ENCODE results near the gene SLC26A6. TPM values are rescaled to one million over a fixed set of nuclear protein-coding genes. Genes with fewer than 3 reads are reported as not detected.

Gene SLC26A6
- total and polyA plus RNA-seq, 2 of the 13 experiments (the other 11 are each of a cell fraction or from before 2014, with no cell fraction given): 40.7 to 184 TPM

DNA sequence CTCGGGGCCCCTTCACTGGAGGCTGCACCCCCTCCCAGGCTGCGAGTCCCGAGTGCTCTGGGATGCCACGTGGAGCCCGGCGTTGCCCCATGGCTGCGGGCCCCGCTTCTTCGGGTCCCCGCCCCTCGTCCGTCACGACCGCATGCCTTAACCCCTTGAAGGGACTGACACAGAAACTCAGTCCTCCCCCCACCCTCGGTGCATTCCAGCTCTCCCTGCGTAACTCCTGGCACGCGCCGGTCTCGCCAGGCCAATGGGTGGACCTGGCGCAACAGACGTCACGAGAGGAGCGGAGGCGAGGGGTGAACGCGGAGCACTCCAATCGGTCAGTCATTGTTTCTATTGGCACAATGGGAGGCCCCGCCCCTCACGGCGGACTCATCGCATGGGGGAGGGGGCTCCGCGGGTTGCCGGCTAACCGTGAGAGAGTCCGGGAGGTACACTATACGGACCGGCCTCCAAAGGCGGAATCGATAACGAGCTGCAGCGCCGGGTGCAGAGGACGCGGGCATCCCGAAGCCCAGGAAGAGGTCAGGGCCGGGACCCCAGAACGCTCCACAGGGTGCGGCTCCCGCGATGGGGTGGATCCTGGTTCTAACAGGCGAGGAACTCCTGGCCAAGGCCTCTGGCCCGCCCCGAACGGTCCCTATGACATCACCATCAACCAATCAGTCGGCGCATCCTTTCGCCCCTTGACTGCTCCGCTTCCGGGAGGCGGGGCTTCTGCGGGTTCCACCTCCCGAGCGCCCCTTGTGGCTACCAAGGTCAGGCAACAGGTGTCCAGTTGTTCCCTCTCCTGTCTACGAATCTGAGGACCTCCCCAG, 28.4 kb upstream of the SLC26A6 start (continued):
- TF ChIP-seq PAX8 (CRISPR knock-in tag; IDR thresholded peaks at IDR 0.05; ENCODE audit: borderline replicate concordance): no peak
- TF ChIP-seq, protein P1, sequence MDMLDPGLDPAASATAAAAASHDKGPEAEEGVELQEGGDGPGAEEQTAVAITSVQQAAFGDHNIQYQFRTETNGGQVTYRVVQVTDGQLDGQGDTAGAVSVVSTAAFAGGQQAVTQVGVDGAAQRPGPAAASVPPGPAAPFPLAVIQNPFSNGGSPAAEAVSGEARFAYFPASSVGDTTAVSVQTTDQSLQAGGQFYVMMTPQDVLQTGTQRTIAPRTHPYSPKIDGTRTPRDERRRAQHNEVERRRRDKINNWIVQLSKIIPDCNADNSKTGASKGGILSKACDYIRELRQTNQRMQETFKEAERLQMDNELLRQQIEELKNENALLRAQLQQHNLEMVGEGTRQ (IDR thresholded peaks at IDR 0.05; ENCODE audit: low read depth, low read length): no peak
- TF ChIP-seq, protein P1 (CRISPR knock-in tag; IDR thresholded peaks at IDR 0.05; ENCODE audit: borderline replicate concordance): peak; percentile 63
- peak; percentile 86; the same call in 1 of the 2 replicates for TF ChIP-seq ZNF441 (CRISPR knock-in tag; IDR thresholded peaks at IDR 0.05; ENCODE audit: borderline replicate concordance)
- TF ChIP-seq RAD21 (CRISPR knock-in tag; IDR thresholded peaks at IDR 0.05): peak; percentile 32; the same call in 1 of the 2 replicates
- TF ChIP-seq KMT2B (CRISPR knock-in tag; IDR thresholded peaks at IDR 0.05): no peak; the same call in 1 of the 2 replicates
- peak; percentile 71 for TF ChIP-seq THAP11 (CRISPR knock-in tag; IDR thresholded peaks at IDR 0.05)
- TF ChIP-seq PAF1 (CRISPR knock-in tag; IDR thresholded peaks at IDR 0.05): no peak
- no peak for TF ChIP-seq ZNF530 (CRISPR knock-in tag; IDR thresholded peaks at IDR 0.05; ENCODE audit: low read depth)
- TF ChIP-seq ZFP1 (CRISPR knock-in tag; IDR thresholded peaks at IDR 0.05): no peak; the same call in 1 of the 2 replicates
- TF ChIP-seq SRF (IDR thresholded peaks at IDR 0.05; ENCODE audit: low read depth, low read length): no peak
- TF ChIP-seq, protein P2, sequence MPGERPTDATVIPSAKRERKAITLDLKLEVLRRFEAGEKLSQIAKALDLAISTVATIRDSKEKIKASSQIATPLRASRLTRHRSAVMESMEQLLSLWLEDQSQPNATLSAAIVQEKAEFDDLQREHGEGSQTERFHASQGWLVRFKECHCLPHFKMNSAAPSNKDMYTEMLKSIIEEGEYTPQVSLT (CRISPR knock-in tag; IDR thresholded peaks at IDR 0.05; ENCODE audit: borderline replicate concordance, low read depth): no peak
- TF ChIP-seq ZFP90 (CRISPR knock-in tag; IDR thresholded peaks at IDR 0.05; ENCODE audit: borderline replicate concordance): peak; percentile 94
- TF ChIP-seq ZNF7 (CRISPR knock-in tag; IDR thresholded peaks at IDR 0.05): no peak
- TF ChIP-seq ZNF883 (CRISPR knock-in tag; IDR thresholded peaks at IDR 0.05; ENCODE audit: not compliant biosample characterization): peak; percentile 84
- TF ChIP-seq, protein P3, sequence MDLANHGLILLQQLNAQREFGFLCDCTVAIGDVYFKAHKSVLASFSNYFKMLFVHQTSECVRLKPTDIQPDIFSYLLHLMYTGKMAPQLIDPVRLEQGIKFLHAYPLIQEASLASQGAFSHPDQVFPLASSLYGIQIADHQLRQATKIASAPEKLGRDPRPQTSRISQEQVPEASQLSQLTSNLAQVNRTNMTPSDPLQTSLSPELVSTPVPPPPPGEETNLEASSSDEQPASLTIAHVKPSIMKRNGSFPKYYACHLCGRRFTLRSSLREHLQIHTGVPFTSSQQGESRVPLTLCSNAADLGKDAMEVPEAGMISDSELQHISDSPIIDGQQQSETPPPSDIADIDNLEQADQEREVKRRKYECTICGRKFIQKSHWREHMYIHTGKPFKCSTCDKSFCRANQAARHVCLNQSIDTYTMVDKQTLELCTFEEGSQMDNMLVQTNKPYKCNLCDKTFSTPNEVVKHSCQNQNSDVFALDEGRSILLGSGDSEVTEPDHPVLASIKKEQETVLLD (CRISPR knock-in tag; IDR thresholded peaks at IDR 0.05; ENCODE audit: low read depth): peak; percentile 83
- TF ChIP-seq CENPX (CRISPR knock-in tag; IDR thresholded peaks at IDR 0.05): no peak
- peak; percentile 35; the same call in 1 of the 2 replicates for TF ChIP-seq ZNF331 (CRISPR knock-in tag; IDR thresholded peaks at IDR 0.05)
- TF ChIP-seq GTF3A (CRISPR knock-in tag; conservative IDR thresholded peaks at IDR 0.05): no peak
- TF ChIP-seq DPF2 (CRISPR knock-in tag; IDR thresholded peaks at IDR 0.05; ENCODE audit: borderline replicate concordance, low read depth): no peak
- TF ChIP-seq NONO (IDR thresholded peaks at IDR 0.05): no peak
- TF ChIP-seq NONO (CRISPR knock-in tag; conservative IDR thresholded peaks at IDR 0.05): peak; percentile 91
- TF ChIP-seq HDAC1 (CRISPR knock-in tag; IDR thresholded peaks at IDR 0.05): peak; percentile 80
- no peak for TF ChIP-seq SMAD9 (CRISPR knock-in tag; IDR thresholded peaks at IDR 0.05)
- TF ChIP-seq MEF2D (CRISPR knock-in tag; IDR thresholded peaks at IDR 0.05): peak; percentile 89
- TF ChIP-seq ATAD3A (CRISPR knock-in tag; IDR thresholded peaks at IDR 0.05): no peak; the same call in 1 of the 2 replicates

Measured in HepG2 (cell line).